Esophagus mucosa (tissue), 1 donor: ENCODE measurements around the gene CLHC1. TPM values are rescaled to one million over a fixed set of nuclear protein-coding genes. Genes with fewer than 3 reads are reported as not detected.
"Not testable (repeated sequence)": the region's sequence is repeated elsewhere in the genome, so short reads cannot be mapped to it uniquely, and the experiment has no call there.

ENCODE experiments used
- ATAC-seq: fragments of 200-7000 bp; cut with Tn5 transposase; one replicate; pipeline ENCODE4 v1.9.1; 2020
- total RNA-seq: library from RNA; stranded (reverse); gene quantifications from one replicate; pipeline ENCODE4 v1.2.4, GENCODE V29; 2023
- donor health status: DM: yes; HTN: yes; CAD: no.

CLHC1 gene
- total RNA-seq, 1 donor from 2014 or later = 5.3 TPM

- ATAC-seq = peak; percentile 47
Observed at GRCh38 chr2:55232863-55233657, 967 bp upstream of the CLHC1 start.

- peak; percentile 31 for ATAC-seq
Observed at GRCh38 chr2:55231546-55232083, 478 bp downstream of the CLHC1 start.

DNA sequence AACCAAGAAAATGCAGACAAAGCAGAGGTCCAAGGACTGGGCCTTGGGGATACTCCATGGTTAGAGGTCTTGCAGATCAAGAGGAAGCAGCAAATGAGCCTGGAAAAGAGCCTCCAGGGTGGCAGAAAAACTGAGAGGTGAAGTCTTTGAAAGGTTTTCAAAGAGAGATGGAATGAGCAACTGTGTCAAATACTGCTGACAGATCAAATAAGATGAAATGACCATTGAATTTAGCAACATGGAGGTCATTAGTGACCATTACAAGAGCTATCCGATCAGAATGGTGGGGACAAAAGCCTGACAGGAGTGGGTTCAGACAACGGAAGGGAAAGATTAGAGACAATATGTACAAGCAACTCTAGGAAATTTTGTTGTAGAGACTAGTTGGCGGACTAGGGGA, 1.5 kb downstream of the CLHC1 start:
- ATAC-seq = no peak

DNA sequence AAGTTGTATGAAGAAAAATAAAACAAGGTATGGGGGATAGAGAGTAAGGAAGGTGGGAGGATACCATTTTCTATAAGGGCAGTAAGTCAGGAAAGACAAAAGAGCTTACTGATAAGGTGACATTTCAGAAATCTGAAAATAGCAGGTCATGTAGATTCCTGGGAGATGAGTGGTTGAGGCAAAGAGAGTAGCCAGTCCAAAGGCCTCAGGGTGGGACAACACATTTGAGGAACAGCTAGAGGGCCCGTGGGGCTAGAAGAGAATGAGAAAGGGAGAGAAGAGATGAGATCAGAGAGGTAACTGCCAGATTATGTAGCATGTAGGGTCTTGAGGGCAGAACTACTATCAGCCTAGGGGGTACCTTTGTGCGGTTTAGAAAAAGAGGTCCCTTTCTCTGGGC, 2.9 kb downstream of the CLHC1 start:
- ATAC-seq = no peak

- ATAC-seq = no peak
Observed at GRCh38 chr2:55228226-55228563, 3.9 kb downstream of the CLHC1 start.

DNA sequence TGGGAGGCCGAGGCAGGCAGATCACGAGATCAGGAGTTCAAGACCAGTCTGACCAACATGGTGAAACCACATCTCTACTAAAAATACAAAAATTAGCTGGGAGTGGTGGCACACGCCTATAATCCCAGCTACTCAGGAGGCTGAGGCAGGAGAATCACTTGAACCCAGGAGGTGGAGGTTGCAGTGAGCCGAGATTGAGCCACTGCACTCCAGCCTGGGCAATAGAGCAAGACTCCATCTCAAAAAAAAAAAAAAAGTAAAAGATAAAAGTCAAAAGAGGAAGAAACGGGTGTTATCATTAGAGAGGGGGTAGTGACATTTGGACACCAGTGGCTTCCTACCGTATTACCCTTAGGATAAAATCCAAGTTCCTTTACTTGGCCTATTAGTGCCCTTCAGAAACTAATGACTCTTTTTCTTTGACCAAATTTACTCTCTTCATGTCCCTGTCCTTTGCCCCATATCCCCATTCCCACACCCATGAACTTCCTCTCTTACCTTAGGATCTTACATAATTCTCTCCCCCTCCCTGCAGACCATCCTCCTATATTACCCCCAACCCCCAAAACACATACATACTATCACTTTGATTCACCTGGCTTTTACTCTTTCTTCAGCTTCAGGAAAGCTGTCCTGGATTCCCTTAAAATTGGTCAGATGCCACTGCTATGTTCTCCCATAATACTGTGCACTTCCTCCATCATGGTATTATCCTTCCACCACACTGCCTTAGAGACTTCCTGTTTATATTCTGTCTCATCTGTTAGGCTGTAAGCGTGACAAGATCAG, 4.5 kb downstream of the CLHC1 start:
- not testable (repeated sequence) for ATAC-seq

GRCh38 chr2:55225481-55226020, 6.5 kb downstream of the CLHC1 start:
- no peak for ATAC-seq

DNA sequence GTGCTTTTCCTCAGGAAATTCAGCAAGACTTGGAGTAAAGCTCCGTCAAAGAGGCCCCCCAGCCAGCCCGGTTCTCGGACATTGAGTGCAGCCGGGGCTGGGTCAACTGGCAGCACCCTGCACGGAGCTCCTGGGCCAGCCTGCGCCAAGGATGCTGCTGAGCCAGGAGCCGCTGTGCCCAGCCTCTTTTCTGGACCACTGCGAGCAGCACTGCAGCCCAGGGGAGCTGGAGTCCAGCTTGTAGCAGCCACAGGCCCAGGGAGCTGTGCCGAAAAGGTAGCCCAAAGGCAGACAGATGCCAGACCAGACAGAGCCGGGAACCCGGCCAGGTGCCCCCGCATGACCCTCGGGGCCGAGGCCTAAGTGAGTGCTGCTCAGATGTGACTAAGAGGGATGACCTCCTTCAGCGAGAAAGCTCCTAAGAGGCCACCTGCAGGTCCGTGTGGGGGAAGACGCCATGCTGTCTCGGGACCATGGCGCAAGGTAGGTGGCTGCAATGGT, 7.3 kb downstream of the CLHC1 start:
- peak; percentile 3 for ATAC-seq

- peak; percentile 7 for ATAC-seq
Observed at GRCh38 chr2:55223958-55224760, 7.9 kb downstream of the CLHC1 start.

- ATAC-seq = no peak
Observed at GRCh38 chr2:55213822-55214221, 18.3 kb downstream of the CLHC1 start.

DNA sequence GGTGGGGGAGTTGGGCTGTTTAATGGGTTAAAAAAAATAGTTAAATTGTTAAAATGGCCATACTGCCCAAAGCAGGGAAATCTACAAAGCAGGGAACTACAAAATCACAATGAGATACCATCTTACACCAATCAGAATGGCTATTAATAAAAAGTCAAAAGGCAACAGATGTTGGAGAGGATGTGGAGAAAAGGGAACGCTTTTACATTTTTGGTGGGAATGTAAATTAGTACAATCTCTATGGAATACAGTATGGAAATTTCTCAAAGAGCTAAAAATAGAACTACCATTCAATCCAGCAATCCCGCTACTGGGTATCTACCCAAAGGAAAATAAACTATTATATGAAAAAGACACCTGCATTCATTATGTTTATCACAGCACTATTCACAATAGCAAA, 27.1 kb downstream of the CLHC1 start:
- no peak for ATAC-seq

GRCh38 chr2:55204536-55204935, 27.6 kb downstream of the CLHC1 start:
- ATAC-seq = no peak

DNA sequence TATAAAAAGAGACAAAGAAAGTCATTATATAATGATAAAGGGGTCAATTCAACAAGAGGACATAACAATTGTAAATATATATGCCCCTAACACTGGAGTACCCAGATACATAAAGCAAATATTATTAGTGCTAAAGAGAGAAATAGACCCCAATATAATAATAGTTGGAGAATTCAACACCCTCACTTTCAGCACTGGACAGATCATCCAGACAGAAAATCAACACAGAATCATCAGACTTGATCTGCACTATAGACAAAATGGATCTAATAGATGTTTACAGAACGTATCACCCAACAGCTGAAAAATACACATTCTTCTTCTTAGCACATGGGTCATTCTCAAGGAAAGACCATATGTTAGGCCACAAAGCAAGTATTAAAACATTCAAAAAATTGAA, 31.7 kb downstream of the CLHC1 start:
- ATAC-seq = no peak

GRCh38 chr2:55196526-55196925, 35.6 kb downstream of the CLHC1 start:
- ATAC-seq = no peak

DNA sequence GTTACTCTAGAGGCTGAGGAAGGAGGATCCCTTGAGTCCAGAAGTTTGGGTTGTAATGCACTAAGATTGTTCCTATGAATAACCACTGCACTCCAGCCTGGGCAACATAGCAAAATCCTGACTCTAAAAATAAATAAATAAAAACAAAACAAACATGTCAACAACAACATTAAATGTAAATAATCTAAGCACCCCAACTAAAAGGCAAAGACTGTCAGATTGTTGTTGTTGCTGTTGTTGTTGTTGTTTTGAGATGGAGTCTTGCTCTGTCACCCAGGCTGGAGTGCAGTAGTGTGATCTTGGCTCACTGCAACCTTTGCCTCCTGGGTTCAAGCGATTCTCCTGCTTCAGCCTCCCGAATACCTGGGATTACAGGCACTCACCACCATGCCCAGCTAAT, 40.2 kb downstream of the CLHC1 start:
- ATAC-seq = not testable (repeated sequence)

DNA sequence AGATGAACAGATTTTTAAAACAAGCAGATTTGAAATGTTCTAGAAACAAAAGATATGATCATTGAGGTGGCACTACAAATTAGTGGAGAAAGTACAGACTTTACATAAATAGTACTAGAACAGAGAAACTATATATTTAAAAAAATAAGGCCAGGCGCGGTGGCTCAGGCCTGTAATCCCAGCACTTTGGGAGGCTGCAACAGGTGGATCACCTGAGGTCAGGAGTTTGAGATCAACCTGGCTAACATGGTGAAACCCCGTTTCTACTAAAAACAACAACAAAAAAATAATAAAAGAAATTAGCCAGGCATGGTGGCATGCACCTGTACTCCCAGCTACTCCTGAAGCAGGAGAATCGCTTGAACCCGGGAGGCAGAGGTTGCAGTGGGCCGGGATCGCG, 45.3 kb downstream of the CLHC1 start:
- not testable (repeated sequence) for ATAC-seq

- no peak for ATAC-seq
Observed at GRCh38 chr2:55180374-55180773, 51.7 kb downstream of the CLHC1 start.

DNA sequence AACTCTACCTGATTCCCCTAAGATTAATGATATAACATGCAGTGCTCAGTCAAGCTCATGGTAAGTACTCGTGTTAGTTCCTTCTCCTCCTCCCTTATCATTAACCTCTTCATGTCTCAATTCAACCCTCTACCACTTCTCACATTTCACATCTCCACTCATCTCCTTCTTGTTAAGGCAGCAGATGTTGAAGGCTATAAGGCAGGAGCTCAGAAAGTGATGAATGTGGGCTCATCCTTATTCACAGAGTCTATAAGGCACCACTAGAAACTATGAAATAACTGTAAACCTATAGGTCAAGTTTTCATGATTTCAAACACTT, 56.0 kb downstream of the CLHC1 start:
- ATAC-seq = no peak

- peak; percentile 81 for ATAC-seq
Observed at GRCh38 chr2:55175254-55176093, 56.6 kb downstream of the CLHC1 start.

DNA sequence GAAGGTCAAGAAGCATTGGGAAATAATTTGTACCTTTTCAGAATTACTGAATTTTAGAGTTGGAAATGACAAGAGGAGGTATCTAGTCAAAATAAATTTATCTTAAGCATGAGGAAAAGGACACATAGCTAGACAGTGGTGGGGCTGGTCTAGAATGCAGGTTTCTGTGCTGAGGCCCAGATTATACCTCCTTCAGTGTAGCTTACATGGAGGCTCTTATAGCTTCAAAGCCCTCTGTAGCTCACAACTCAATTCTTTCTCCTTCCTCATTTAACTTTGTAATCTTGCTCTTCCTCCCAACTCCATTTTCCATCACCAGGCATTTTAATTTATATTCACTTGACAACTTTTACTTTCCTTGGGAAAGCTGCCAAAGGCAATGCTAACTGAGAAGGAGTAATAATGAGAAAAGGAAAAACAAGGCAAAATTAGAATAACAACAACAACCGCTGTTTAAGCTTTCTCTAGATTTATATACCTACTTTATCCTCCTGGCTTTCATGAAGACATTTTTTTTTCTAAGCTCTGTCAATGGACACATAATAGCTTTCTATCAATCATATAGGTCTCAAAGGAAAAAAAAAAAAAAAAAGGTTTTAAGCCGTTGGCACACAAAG, 58.5 kb downstream of the CLHC1 start:
- ATAC-seq = no peak

- no peak for ATAC-seq
Observed at GRCh38 chr2:55169915-55170314, 62.2 kb downstream of the CLHC1 start.
